Right forelimb (tissue), 1 donor: ENCODE data around the gene HYAL2.

Source experiments
- DNase-seq: peaks from one replicate; pipeline ENCODE4 v3.0.0-alpha.2; 2018

Gene HYAL2

GRCh38 chr3:50268276-50268675 lies 54.3 kb downstream of the HYAL2 start:
- no peak for DNase-seq
